ENCODE measurements around the gene MRPL20.

DNA sequence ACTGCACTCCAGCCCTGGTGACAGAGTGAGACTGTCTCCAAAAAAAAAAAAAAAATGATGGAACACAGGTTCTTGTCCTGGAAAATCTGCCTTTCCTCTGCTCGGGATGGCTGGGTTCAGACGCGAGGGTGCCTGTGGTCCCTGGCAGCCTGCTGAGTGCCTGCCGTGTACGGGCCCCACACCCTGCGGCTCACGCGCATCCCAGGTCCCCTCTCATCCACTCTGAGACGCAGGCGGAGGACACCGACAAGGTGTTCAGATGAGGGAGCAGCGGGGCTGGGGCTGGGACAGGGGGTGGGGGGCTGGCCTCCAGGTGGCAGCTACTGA is 18.3 kb upstream of the MRPL20 start:
- TF ChIP-seq POLR2A (IDR thresholded peaks at IDR 0.05; ENCODE audit: low read depth, low read length) (no peak), JUN (IDR thresholded peaks at IDR 0.05; ENCODE audit: borderline replicate concordance, insufficient read depth, insufficient read length, low read depth) (no peak), EZH2 (IDR thresholded peaks at IDR 0.05; ENCODE audit: borderline replicate concordance, low read depth, low read length, severe bottlenecking) (no peak)
- TF ChIP-seq, protein P1, sequence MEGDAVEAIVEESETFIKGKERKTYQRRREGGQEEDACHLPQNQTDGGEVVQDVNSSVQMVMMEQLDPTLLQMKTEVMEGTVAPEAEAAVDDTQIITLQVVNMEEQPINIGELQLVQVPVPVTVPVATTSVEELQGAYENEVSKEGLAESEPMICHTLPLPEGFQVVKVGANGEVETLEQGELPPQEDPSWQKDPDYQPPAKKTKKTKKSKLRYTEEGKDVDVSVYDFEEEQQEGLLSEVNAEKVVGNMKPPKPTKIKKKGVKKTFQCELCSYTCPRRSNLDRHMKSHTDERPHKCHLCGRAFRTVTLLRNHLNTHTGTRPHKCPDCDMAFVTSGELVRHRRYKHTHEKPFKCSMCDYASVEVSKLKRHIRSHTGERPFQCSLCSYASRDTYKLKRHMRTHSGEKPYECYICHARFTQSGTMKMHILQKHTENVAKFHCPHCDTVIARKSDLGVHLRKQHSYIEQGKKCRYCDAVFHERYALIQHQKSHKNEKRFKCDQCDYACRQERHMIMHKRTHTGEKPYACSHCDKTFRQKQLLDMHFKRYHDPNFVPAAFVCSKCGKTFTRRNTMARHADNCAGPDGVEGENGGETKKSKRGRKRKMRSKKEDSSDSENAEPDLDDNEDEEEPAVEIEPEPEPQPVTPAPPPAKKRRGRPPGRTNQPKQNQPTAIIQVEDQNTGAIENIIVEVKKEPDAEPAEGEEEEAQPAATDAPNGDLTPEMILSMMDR (IDR thresholded peaks at IDR 0.05; ENCODE audit: extremely low read depth in 1 of 2, insufficient read depth in 1 of 2, low read depth in 1 of 2, low read length in 2 of 2), result no peak
- TF ChIP-seq, protein P2, sequence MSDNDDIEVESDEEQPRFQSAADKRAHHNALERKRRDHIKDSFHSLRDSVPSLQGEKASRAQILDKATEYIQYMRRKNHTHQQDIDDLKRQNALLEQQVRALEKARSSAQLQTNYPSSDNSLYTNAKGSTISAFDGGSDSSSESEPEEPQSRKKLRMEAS (IDR thresholded peaks at IDR 0.05; ENCODE audit: insufficient read depth, insufficient read length), result no peak
